Stomach (tissue), 19 donors: Measurements from ENCODE around the gene TYW1. TPM values are rescaled to one million over a fixed set of nuclear protein-coding genes. Genes with fewer than 3 reads are reported as not detected.
"Not testable (repeated sequence)": the region's sequence is repeated elsewhere in the genome, so short reads cannot be mapped to it uniquely, and the experiment has no call there.

ENCODE experiments used
- DNase-seq, 2 donors: peaks; one replicate each; pipeline versions ENCODE4 v3.0.0 to v3.0.0-alpha.2; 2013 to 2019
- H3K27ac ChIP-seq, 5 donors: fragments of 200-600 bp in 4 of 5; sonication (generic) in 4 of 5; one replicate each; pipeline ENCODE4 v1.5.1; 2013 to 2019; ENCODE audit warnings: mild to moderate bottlenecking in 1 of 5, moderate library complexity in 1 of 5
- H3K27me3 ChIP-seq, 3 donors: fragments of 200-600 bp; sonication (generic); one replicate each; pipeline ENCODE4 v1.5.1; 2017 to 2019; ENCODE audit warnings: mixed run types in 1 of 3
- H3K36me3 ChIP-seq, 4 donors: fragments of 200-600 bp; sonication (generic); 1 replicate in 3 of 4; 2 replicates in 1 of 4; pipeline ENCODE4 v1.5.1; 2016 to 2019
- H3K4me1 ChIP-seq, 4 donors: fragments of 200-600 bp; sonication (generic); one replicate each; pipeline ENCODE4 v1.5.1; 2016 to 2019
- H3K4me3 ChIP-seq, 4 donors: fragments of 200-600 bp; sonication (generic) in 3 of 4; one replicate each; pipeline ENCODE4 v1.5.1; 2016 to 2019; ENCODE audit warnings: mild to moderate bottlenecking in 1 of 4
- H3K9me3 ChIP-seq, 4 donors: fragments of 200-600 bp; sonication (generic); one replicate each; pipeline ENCODE4 v1.5.1; 2016 to 2019
- EP300 ChIP-seq: sonication (generic); formaldehyde crosslinking; IDR thresholded peaks from one replicate; pipeline ENCODE4 v1.6.1; 2017; ENCODE audit warnings: antibody characterized with exemption
- POLR2A ChIP-seq, 4 donors: fragments of 450-650 bp; IDR thresholded peaks; one replicate each; pipeline ENCODE4 v1.6.1; 2016; ENCODE audit warnings: antibody characterized with exemption in 4 of 4, control low read depth in 2 of 4, mild to moderate bottlenecking in 1 of 4, moderate library complexity in 1 of 4
- POLR2AphosphoS5 ChIP-seq, 3 donors: sonication (generic); formaldehyde crosslinking; IDR thresholded peaks; one replicate each; pipeline ENCODE4 v1.6.1; 2016; ENCODE audit warnings: antibody characterized with exemption in 3 of 3
- WGBS, 5 donors: extraction: QIAGEN DNeasy Blood & Tissue Kit in 3 of 5; methylation state at CpG; one replicate each; pipeline versions ENCODE4 v1.1.5 to v1.1.7; 2013 to 2018; 5-methylcytosine and 5-hydroxymethylcytosine counted together
- intact Hi-C: fragments of 100-400 bp; cut with DNase I; formaldehyde crosslinking; loops from one replicate; pipeline ENCODE4 v1.15.1; 2023; ENCODE audit warnings: low total_unique reads
- long read RNA-seq, 10 donors: transcript quantifications; one replicate each; lab custom pipeline, GENCODE V29; 2026
- polyA plus RNA-seq, 3 donors: library from polyadenylated mRNA; stranded (reverse); fragments of 200-250 nt; gene quantifications; one replicate each; pipeline ENCODE4 v1.2.3, GENCODE V29; 2013
- total RNA-seq, 5 donors: library from RNA; depleted of rRNA; stranded (reverse); fragments of >200 nt; gene quantifications; one replicate each; pipeline versions ENCODE4 v1.1.0 to v1.2.3, GENCODE V29; 2014 to 2016
- TF ChIP-seq, protein P1 (sequence below), 7 experiments: fragments of 450-650 bp in 4 of 7; fragments of 200-600 bp in 3 of 7; sonication (generic) in 3 of 7; IDR thresholded peaks; one replicate each; pipeline ENCODE4 v1.5.1; 2016 to 2019; ENCODE audit warnings: antibody characterized with exemption in 7 of 7, control low read depth in 2 of 7, mild to moderate bottlenecking in 1 of 7
- donor health status: healthy with polysubstance abuse.
- donor health status: Bipolar disorder and iron deficiency.
- donor health status: healthy.

Gene TYW1, protein sequence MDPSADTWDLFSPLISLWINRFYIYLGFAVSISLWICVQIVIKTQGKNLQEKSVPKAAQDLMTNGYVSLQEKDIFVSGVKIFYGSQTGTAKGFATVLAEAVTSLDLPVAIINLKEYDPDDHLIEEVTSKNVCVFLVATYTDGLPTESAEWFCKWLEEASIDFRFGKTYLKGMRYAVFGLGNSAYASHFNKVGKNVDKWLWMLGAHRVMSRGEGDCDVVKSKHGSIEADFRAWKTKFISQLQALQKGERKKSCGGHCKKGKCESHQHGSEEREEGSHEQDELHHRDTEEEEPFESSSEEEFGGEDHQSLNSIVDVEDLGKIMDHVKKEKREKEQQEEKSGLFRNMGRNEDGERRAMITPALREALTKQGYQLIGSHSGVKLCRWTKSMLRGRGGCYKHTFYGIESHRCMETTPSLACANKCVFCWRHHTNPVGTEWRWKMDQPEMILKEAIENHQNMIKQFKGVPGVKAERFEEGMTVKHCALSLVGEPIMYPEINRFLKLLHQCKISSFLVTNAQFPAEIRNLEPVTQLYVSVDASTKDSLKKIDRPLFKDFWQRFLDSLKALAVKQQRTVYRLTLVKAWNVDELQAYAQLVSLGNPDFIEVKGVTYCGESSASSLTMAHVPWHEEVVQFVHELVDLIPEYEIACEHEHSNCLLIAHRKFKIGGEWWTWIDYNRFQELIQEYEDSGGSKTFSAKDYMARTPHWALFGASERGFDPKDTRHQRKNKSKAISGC
- total RNA-seq = 10 to 100 TPM in 4 of 5 donors, 1 to 10 TPM in 1; 7.1 to 74.7 (median 24.8) TPM
- polyA plus RNA-seq = 1 to 10 TPM; 5.2 to 5.8 (median 5.3) TPM
- long read RNA-seq, donor 1 = 0 reads
- long read RNA-seq, donor 2 = 0 reads
- long read RNA-seq, donor 3, partial matches to known transcripts = 14 of 32 reads
- long read RNA-seq, donor 3, other reads (novel, unspliced or antisense) = 18 of 32 reads
- long read RNA-seq, donor 4 = 0 reads
- long read RNA-seq, donor 5 = 0 reads
- long read RNA-seq, donor 6, partial matches to known transcripts = 184 of 301 reads
- long read RNA-seq, donor 6, other reads (novel, unspliced or antisense) = 115 of 301 reads
- long read RNA-seq, donor 7, partial matches to known transcripts = 0 of 1 reads
- long read RNA-seq, donor 7, other reads (novel, unspliced or antisense) = 0 of 1 reads
- long read RNA-seq, donor 8, partial matches to known transcripts = 0 of 1 reads
- long read RNA-seq, donor 8, other reads (novel, unspliced or antisense) = 0 of 1 reads
- long read RNA-seq, donor 9, partial matches to known transcripts = 85 of 92 reads
- long read RNA-seq, donor 9, other reads (novel, unspliced or antisense) = 7 of 92 reads
- long read RNA-seq, donor 10, partial matches to known transcripts = 16 of 28 reads
- long read RNA-seq, donor 10, other reads (novel, unspliced or antisense) = 11 of 28 reads

DNA sequence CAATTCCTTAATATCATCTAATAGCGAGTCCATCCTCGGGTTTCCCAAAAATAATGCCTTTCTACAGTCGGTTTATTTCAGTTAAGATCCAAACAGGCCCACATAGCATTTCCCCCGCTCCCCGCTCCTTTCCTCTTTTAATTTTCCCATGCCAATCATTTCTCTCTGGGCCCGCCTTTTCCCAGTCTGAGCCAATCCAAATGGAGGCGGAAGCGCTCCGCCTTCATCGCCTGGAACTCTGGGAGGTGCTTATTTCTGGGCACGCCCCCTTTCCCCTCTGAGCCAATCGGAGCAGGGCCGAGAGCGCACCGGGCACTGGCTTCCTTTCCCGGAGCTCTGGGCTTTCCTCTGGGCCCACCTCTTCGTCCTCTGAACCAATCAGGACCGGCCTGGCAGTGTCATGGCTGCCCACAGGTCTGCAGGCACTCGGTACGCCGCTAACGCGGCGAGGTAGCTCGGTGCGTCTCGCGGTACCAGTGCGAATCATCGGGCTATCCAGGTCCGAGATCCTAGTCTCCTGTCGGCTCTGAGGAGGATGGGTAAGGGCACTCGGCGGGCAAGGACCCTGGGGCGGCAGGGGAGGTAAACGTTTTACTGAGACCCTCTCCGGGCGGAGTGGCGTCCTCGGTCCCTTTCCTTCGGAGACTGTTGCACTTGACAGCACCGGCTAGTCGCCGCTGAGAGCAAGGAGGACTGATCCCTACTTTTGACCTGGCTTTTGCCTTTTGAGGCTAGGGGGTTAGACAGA lies at the start of gene TYW1:
TYW1 (plus strand) TSS at position 390 of the 748 bp plus-strand sequence; CDS start at position 536, 146 bp downstream.
- intact Hi-C loops = not testable (repeated sequence)
- peak within 1 kb of the TSS; percentile 88 to 100 (median 99) for H3K27ac ChIP-seq
- H3K36me3 ChIP-seq = peaks cover 19 to 42% (median 40%) of the 10 kb centered on the region in 4 donors

DNA sequence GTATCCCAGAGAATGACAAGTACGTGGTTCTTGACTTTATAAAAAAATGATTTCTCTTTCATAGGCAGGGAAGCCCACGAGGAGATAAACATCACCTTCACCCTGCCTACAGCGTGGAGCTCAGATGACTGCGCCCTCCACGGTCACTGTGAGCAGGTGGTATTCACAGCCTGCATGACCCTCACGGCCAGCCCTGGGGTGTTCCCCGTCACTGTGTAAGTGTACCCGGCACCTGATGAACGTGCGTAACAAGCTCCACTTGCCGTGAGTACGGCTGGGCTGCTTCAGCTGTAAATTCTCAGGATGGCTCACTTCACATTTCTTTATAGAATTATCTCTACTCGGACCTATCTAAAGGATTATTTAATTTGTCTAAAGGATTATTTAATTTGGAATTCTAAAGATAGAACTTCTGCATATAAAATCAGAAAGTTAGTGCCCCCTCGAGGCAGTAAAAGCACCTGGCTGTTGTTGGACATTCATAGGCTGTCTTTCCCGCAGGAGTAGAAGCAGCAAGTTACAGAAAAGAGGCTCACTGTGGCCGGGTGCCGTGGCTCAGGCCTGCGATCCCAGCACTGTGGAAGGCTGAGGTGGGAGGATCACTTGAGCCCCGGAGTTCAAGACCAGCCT lies 48.0 kb upstream of the TYW1 start:
- DNase-seq = no peak
- H3K9me3 ChIP-seq = no peaks in the 10 kb centered on the region
- peaks cover 73 to 100% (median 99%) of the 10 kb centered on the region in 4 donors for H3K36me3 ChIP-seq
- H3K27ac ChIP-seq = no peak overlapping the region
- H3K4me1 ChIP-seq = peaks cover 8 to 40% (median 16%) of the 10 kb centered on the region in 4 donors
- TF ChIP-seq POLR2AphosphoS5 (IDR thresholded peaks at IDR 0.05) (no peak), EP300 (no peak), POLR2A (IDR thresholded peaks at IDR 0.05) (no peak)
- TF ChIP-seq, protein P1, sequence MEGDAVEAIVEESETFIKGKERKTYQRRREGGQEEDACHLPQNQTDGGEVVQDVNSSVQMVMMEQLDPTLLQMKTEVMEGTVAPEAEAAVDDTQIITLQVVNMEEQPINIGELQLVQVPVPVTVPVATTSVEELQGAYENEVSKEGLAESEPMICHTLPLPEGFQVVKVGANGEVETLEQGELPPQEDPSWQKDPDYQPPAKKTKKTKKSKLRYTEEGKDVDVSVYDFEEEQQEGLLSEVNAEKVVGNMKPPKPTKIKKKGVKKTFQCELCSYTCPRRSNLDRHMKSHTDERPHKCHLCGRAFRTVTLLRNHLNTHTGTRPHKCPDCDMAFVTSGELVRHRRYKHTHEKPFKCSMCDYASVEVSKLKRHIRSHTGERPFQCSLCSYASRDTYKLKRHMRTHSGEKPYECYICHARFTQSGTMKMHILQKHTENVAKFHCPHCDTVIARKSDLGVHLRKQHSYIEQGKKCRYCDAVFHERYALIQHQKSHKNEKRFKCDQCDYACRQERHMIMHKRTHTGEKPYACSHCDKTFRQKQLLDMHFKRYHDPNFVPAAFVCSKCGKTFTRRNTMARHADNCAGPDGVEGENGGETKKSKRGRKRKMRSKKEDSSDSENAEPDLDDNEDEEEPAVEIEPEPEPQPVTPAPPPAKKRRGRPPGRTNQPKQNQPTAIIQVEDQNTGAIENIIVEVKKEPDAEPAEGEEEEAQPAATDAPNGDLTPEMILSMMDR (IDR thresholded peaks at IDR 0.05) = no peak
- WGBS, 5 donors = 81 to 85% (median 85%) methylated on average over 19 of the region's 19 CpGs
- H3K27me3 ChIP-seq = no peaks in the 10 kb centered on the region
- intact Hi-C loops = no loop called here
- no peak overlapping the region for H3K4me3 ChIP-seq

More for the DNA sequence above, at the start of gene TYW1:
- not testable (repeated sequence) for H3K27me3 ChIP-seq, H3K9me3 ChIP-seq
- peak; percentile 99 for DNase-seq
- Histone ChIP-seq H3K4me3 (peak within 1 kb of the TSS; percentile 67 to 88 (median 77)), H3K4me1 (peaks cover 8 to 41% (median 28%) of the 10 kb centered on the region in 4 donors)
- 0 to 1% (median 0%) methylated on average over 36 to 44 of the region's 44 CpGs for WGBS, 5 donors
- TF ChIP-seq POLR2A (IDR thresholded peaks at IDR 0.05) = peak in 1 of 4 donors; percentile 69
- peak in 2 of 3 donors; percentile 70 to 90 for TF ChIP-seq POLR2AphosphoS5 (IDR thresholded peaks at IDR 0.05)

DNA sequence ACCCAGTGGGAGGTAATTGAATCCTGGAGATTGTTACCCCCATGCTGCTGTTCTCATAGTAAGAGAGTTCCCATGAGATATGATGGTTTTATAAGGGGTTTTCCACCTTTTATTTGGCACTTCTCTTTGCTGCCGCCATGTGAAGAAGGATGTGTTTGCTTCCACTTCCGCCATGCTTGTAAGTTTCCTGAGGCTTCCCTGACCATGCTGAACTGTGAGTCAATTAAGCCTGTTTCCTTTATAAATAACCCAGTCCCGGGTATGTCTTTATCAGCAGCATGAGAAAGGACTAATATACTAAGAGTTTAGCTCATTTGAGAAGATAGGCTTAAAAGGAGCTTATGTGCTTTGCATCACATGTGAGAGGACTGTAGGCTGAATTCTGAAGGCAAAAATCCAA lies 46.3 kb upstream of the TYW1 start:
- DNase-seq = no peak
- TF ChIP-seq EP300 (no peak), POLR2AphosphoS5 (IDR thresholded peaks at IDR 0.05) (no peak), POLR2A (IDR thresholded peaks at IDR 0.05) (no peak)
- TF ChIP-seq, protein P1 (IDR thresholded peaks at IDR 0.05) = no peak
- 70 to 77% (median 72%) methylated on average over 3 of the region's 3 CpGs for WGBS, 5 donors
- H3K9me3 ChIP-seq = no peaks in the 10 kb centered on the region
- H3K27me3 ChIP-seq = no peaks in the 10 kb centered on the region
- peaks cover 67 to 100% (median 99%) of the 10 kb centered on the region in 4 donors for H3K36me3 ChIP-seq
- H3K4me1 ChIP-seq = peaks cover 8 to 40% (median 16%) of the 10 kb centered on the region in 4 donors
- intact Hi-C loops = no loop called here
- no peak overlapping the region for H3K27ac ChIP-seq
- no peak overlapping the region for H3K4me3 ChIP-seq
